Cardiac fibroblast (primary cell): ENCODE results near the gene IL12RB1.

ENCODE experiments used
- DNase-seq, 2 donors: peaks; one replicate each; pipeline versions ENCODE4 v3.0.0 to v3.0.0-alpha.2; 2010; ENCODE audit warnings: low read depth in 2 of 2
- H3K4me3 ChIP-seq, 2 donors: replicated peaks in 1 of 2; 1 replicate in 1 of 2; 2 replicates in 1 of 2; pipeline ENCODE4 v1.5.1; 2011; ENCODE audit warnings: low read depth in 2 of 2, low read length in 2 of 2, mild to moderate bottlenecking in 2 of 2, moderate library complexity in 1 of 2
- CTCF ChIP-seq: IDR thresholded peaks from one replicate; pipeline ENCODE4 v1.5.1; 2011; ENCODE audit warnings: low read depth, mild to moderate bottlenecking, low read length, inconsistent platforms

Gene IL12RB1

GRCh38 chr19:18104793-18105131, 18.0 kb upstream of the IL12RB1 start:
- no peak for DNase-seq
- peak overlapping the region; percentile 25 to 50 for H3K4me3 ChIP-seq
- TF ChIP-seq CTCF: no peak

- H3K4me3 ChIP-seq: no peak overlapping the region
- no peak for DNase-seq
- TF ChIP-seq CTCF: no peak
Measured at GRCh38 chr19:18102916-18103542, 16.3 kb upstream of the IL12RB1 start.

GRCh38 chr19:18101268-18101667, 14.5 kb upstream of the IL12RB1 start:
- H3K4me3 ChIP-seq: no peak overlapping the region
- TF ChIP-seq CTCF: no peak
- DNase-seq: no peak

GRCh38 chr19:18100710-18101109, 14.0 kb upstream of the IL12RB1 start:
- H3K4me3 ChIP-seq: no peak overlapping the region
- no peak for TF ChIP-seq CTCF
- no peak for DNase-seq

- no peak for DNase-seq
- no peak overlapping the region for H3K4me3 ChIP-seq
- TF ChIP-seq CTCF: no peak
Measured at GRCh38 chr19:18099623-18099995, 12.9 kb upstream of the IL12RB1 start.

- no peak for DNase-seq
- TF ChIP-seq CTCF: no peak
- no peak overlapping the region for H3K4me3 ChIP-seq
Measured at GRCh38 chr19:18098891-18099622, 12.3 kb upstream of the IL12RB1 start.
